Measurements from ENCODE around the gene TGFBR3.

The TGFBR3 gene

GRCh38 chr1:91707114-91707889 is 178.6 kb downstream of the TGFBR3 start:
- no peak for FAIRE-seq

GRCh38 chr1:91706140-91706957 is 179.6 kb downstream of the TGFBR3 start:
- FAIRE-seq, result no peak

- no peak for FAIRE-seq
Measured at GRCh38 chr1:91704746-91705145, 181.2 kb downstream of the TGFBR3 start.

GRCh38 chr1:91703095-91703494 is 182.9 kb downstream of the TGFBR3 start:
- no peak for FAIRE-seq

- FAIRE-seq, result no peak
Measured at GRCh38 chr1:91701472-91701869, 184.5 kb downstream of the TGFBR3 start.

GRCh38 chr1:91700771-91701471 is 185.0 kb downstream of the TGFBR3 start:
- no peak for FAIRE-seq

- FAIRE-seq, result no peak
Measured at GRCh38 chr1:91700332-91700731, 185.6 kb downstream of the TGFBR3 start.

GRCh38 chr1:91699339-91699974 is 186.5 kb downstream of the TGFBR3 start:
- FAIRE-seq, result no peak

GRCh38 chr1:91697861-91698260 is 188.1 kb downstream of the TGFBR3 start:
- FAIRE-seq, result no peak

GRCh38 chr1:91697416-91697815 is 188.5 kb downstream of the TGFBR3 start:
- no peak for FAIRE-seq

- no peak for FAIRE-seq
Measured at GRCh38 chr1:91696321-91696720, 189.6 kb downstream of the TGFBR3 start.

GRCh38 chr1:91693557-91693956 is 192.4 kb downstream of the TGFBR3 start:
- no peak for FAIRE-seq

GRCh38 chr1:91691525-91691924 is 194.4 kb downstream of the TGFBR3 start:
- no peak for FAIRE-seq

GRCh38 chr1:91689641-91690481 is 196.1 kb downstream of the TGFBR3 start:
- FAIRE-seq, result no peak

- no peak for FAIRE-seq
Measured at GRCh38 chr1:91687452-91687851, 198.5 kb downstream of the TGFBR3 start.

- FAIRE-seq, result no peak
Measured at GRCh38 chr1:91685994-91686393, 200.0 kb downstream of the TGFBR3 start.

- FAIRE-seq, result no peak
Measured at GRCh38 chr1:91684481-91685196, 201.3 kb downstream of the TGFBR3 start.

GRCh38 chr1:91683598-91683951 is 202.4 kb downstream of the TGFBR3 start:
- FAIRE-seq, result no peak

GRCh38 chr1:91682882-91683597 is 202.9 kb downstream of the TGFBR3 start:
- FAIRE-seq, result no peak

- no peak for FAIRE-seq
Measured at GRCh38 chr1:91680556-91681155, 205.3 kb downstream of the TGFBR3 start.
